ENCODE results near the gene MBNL2. TPM values are rescaled to one million over a fixed set of nuclear protein-coding genes. Genes with fewer than 3 reads are reported as not detected.

Gene MBNL2
- total and polyA plus RNA-seq, 2 donors from 2014 or later: 18.8 to 70.5 TPM

DNA sequence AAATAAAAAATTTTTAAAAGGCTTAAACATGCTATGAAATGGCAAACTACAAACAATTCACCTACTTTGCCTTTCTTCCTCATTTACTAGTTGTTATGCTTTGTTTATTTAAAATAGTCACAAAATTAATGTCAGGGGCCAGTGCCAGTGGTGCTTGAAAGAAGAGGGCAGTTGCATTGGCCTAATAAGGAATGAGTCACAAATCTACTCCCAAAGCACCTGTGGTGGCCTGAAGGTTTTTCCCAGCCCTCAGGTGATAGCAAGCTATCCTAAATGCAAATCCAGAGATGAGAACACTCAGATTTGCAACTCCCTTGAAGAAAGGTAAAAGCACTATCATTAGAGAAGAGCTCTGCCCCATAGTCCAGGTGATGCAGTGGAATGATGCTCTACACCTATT lies 103.6 kb downstream of the MBNL2 start:
- Histone ChIP-seq H3K27me3 (ENCODE audit: control insufficient read depth, insufficient read depth, low read length) (no peaks in the 10 kb centered on the region), H3K36me3 (ENCODE audit: control insufficient read depth in 2 of 3, insufficient read depth in 3 of 3, low read length in 3 of 3) (no peaks in the 10 kb centered on the region), H3K27ac (ENCODE audit: low read depth in 2 of 2, low read length in 2 of 2) (no peak overlapping the region), H3K9ac (ENCODE audit: low read length in 3 of 3) (no peak overlapping the region), H3K4me1 (ENCODE audit: control insufficient read depth in 2 of 3, insufficient read depth in 2 of 3, low read depth in 1 of 3, low read length in 3 of 3) (peaks cover 0 to 21% (median 6%) of the 10 kb centered on the region in 3 donors), H3K4me3 (ENCODE audit: low read length in 3 of 3) (no peak overlapping the region), H3K9me3 (ENCODE audit: control insufficient read depth in 2 of 3, insufficient read depth in 1 of 3, low read length in 3 of 3) (no peaks in the 10 kb centered on the region)
- DNase-seq: no peak
- TF ChIP-seq, protein P1, sequence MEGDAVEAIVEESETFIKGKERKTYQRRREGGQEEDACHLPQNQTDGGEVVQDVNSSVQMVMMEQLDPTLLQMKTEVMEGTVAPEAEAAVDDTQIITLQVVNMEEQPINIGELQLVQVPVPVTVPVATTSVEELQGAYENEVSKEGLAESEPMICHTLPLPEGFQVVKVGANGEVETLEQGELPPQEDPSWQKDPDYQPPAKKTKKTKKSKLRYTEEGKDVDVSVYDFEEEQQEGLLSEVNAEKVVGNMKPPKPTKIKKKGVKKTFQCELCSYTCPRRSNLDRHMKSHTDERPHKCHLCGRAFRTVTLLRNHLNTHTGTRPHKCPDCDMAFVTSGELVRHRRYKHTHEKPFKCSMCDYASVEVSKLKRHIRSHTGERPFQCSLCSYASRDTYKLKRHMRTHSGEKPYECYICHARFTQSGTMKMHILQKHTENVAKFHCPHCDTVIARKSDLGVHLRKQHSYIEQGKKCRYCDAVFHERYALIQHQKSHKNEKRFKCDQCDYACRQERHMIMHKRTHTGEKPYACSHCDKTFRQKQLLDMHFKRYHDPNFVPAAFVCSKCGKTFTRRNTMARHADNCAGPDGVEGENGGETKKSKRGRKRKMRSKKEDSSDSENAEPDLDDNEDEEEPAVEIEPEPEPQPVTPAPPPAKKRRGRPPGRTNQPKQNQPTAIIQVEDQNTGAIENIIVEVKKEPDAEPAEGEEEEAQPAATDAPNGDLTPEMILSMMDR (IDR thresholded peaks at IDR 0.05; ENCODE audit: borderline replicate concordance, extremely low read depth, insufficient read depth): no peak
- intact Hi-C loops (cut with DNase I): no loop called here
- FAIRE-seq: no peak

DNA sequence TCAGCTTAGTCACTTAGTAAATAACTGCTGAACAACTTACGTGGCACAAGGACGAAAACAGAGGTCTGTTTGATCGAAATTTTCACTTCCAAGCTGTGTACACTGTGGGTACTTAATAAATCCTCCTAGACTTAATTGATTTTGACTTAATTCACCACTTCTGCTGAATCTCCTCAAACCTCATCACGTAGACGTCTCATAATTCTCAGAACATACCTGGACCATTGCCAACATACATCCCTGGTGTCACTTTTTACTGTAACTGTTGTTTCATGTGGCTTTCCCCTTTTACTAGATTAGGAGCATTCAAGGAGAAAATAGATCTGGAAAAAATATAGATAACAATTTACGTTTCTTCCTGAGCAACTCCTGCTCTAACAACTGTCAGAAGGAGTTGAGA lies 105.0 kb downstream of the MBNL2 start:
- Histone ChIP-seq H3K9me3 (ENCODE audit: control insufficient read depth in 2 of 3, insufficient read depth in 1 of 3, low read length in 3 of 3) (no peaks in the 10 kb centered on the region), H3K4me3 (ENCODE audit: low read length in 3 of 3) (no peak overlapping the region), H3K27ac (ENCODE audit: low read depth in 2 of 2, low read length in 2 of 2) (no peak overlapping the region), H3K36me3 (ENCODE audit: control insufficient read depth in 2 of 3, insufficient read depth in 3 of 3, low read length in 3 of 3) (no peaks in the 10 kb centered on the region), H3K27me3 (ENCODE audit: control insufficient read depth, insufficient read depth, low read length) (no peaks in the 10 kb centered on the region), H3K4me1 (ENCODE audit: control insufficient read depth in 2 of 3, insufficient read depth in 2 of 3, low read depth in 1 of 3, low read length in 3 of 3) (peaks cover 0 to 21% (median 3%) of the 10 kb centered on the region in 3 donors), H3K9ac (ENCODE audit: low read length in 3 of 3) (no peak overlapping the region)
- intact Hi-C loops (cut with DNase I): no loop called here
- FAIRE-seq: no peak
- TF ChIP-seq, protein P1 (IDR thresholded peaks at IDR 0.05; ENCODE audit: borderline replicate concordance, extremely low read depth, insufficient read depth): no peak
- DNase-seq: no peak

DNA sequence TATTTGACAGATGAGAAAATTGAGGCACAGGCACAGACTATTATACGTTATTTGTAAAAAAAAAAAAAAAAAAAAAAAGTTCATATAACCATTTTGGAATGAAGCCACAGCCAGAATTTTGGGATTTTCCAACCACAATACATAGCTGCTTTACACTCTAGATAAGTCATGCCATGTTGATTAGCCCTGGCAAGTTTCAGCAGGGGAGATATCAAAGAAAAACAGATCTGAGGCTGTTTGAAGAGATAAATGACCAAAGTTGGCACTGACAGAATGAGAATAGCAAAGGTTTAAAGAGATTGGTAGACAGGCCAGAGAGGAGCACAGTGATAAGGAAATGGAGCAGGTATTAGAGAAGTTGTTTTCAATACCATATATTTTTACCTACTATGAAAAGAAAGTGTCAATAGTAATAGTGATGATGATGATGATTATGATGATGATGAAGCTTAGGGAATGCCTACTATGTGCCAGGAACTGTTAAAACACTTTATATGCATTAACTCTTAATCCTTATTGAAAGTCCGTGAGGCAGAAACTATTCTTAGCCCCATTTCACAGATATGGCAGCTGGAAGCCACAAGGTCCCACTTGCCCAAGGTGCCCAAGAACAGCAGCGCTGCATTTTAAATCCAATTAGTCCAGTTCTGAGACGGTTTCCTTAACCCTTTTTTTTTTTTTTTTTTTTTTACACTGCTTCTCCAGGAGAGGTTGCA lies 105.5 kb downstream of the MBNL2 start:
- Histone ChIP-seq H3K4me3 (ENCODE audit: low read length in 3 of 3) (no peak overlapping the region), H3K9ac (ENCODE audit: low read length in 3 of 3) (no peak overlapping the region), H3K27me3 (ENCODE audit: control insufficient read depth, insufficient read depth, low read length) (no peaks in the 10 kb centered on the region), H3K4me1 (ENCODE audit: control insufficient read depth in 2 of 3, insufficient read depth in 2 of 3, low read depth in 1 of 3, low read length in 3 of 3) (peaks cover 0 to 21% (median 3%) of the 10 kb centered on the region in 3 donors), H3K27ac (ENCODE audit: low read depth in 2 of 2, low read length in 2 of 2) (no peak overlapping the region), H3K9me3 (ENCODE audit: control insufficient read depth in 2 of 3, insufficient read depth in 1 of 3, low read length in 3 of 3) (no peaks in the 10 kb centered on the region), H3K36me3 (ENCODE audit: control insufficient read depth in 2 of 3, insufficient read depth in 3 of 3, low read length in 3 of 3) (no peaks in the 10 kb centered on the region)
- no peak for DNase-seq
- TF ChIP-seq, protein P1 (IDR thresholded peaks at IDR 0.05; ENCODE audit: borderline replicate concordance, extremely low read depth, insufficient read depth): no peak
- no peak for FAIRE-seq
- intact Hi-C loops (cut with DNase I): no loop called here

Data from kidney (tissue), 14 donors.